GM19240 (cell line): Measurements from ENCODE around the gene MSANTD7.
"Not testable (repeated sequence)": the region's sequence is repeated elsewhere in the genome, so short reads cannot be mapped to it uniquely, and the experiment has no call there.

ENCODE experiments used
- DNase-seq: peaks from one replicate; pipeline ENCODE4 v3.0.0; 2011; ENCODE audit warnings: low spot score; ENCODE audit not compliant: insufficient read length

The MSANTD7 gene, protein sequence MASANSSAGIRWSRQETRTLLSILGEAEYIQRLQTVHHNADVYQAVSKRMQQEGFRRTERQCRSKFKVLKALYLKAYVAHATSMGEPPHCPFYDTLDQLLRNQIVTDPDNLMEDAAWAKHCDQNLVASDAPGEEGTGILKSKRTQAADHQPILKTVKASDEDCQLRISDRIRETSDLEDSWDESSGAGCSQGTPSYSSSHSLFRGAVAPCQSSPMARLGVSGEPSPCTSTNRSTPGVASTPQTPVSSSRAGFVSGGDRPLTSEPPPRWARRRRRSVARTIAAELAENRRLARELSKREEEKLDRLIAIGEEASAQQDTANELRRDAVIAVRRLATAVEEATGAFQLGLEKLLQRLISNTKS

DNA sequence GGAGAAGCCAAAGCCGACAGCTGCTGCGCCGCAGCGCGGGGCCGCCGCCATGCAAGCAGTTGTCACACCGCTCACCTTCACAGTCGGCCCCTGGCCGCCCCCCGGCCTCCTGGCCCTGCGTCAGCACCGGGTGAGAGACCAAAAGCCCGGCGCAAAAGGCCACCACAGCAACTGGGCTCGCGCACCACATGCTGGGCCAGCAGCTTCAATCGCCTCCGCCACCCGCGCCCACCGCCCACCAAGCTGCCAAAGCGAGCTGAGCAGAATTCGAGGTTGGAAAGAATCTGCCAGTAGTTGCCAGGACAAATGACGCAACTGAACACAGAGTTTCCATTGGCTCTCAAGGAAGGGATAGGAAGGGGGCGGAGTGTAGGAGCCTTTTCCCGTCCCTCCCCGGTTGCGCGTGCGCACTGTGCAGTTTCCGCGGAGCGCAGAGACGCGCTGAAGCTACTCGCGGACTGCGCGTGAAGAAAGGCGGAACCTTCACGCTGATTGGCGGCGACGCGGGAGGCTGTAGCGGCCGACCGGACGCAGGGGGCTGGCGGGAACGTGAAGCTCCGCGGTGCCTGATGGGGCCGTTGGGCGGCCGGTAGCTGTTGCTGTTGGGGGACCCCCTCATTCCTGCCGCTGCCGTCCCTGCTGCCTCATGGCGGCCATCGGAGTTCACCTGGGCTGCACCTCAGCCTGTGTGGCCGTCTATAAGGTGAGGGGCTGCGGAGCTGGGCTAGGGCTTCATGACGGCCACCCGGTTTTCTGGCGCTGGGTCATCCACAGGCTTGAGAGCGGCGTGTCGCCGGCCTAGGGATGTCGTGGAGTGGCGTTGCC is at the start of gene MSANTD7, which contains the start of the genes CDNF and HSPA14:
TSS of gene MSANTD7 (plus strand) at position 550 of the 825 bp plus-strand sequence. CDS start 3,979 bp downstream, outside the sequence.
TSS of gene CDNF (minus strand) at position 281 of the 825 bp plus-strand sequence. CDS start at position 190, 91 bp downstream.
TSS of gene HSPA14 (plus strand) at position 550 of the 825 bp plus-strand sequence. CDS start at position 647, 97 bp downstream.
- DNase-seq = peak; percentile 87

DNA sequence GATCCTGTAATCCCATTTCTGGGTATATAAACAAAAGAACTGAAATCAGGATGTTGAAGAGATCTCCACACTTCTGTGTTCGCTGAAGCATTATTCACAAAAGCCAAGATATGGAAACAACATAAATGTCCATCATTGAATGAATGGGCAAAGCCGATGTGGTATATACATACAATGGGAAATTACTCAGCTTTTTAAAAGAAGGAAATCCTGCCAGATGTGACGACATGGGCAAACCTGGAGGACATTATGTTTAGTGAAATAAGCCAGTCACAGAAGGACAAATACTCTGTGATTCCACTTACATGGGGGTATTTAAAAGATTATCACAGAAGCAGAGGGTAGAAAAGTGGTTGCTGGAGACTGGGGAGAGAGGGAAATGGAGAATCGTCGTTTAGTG is 39.5 kb upstream of the MSANTD7 start:
- no peak for DNase-seq

DNA sequence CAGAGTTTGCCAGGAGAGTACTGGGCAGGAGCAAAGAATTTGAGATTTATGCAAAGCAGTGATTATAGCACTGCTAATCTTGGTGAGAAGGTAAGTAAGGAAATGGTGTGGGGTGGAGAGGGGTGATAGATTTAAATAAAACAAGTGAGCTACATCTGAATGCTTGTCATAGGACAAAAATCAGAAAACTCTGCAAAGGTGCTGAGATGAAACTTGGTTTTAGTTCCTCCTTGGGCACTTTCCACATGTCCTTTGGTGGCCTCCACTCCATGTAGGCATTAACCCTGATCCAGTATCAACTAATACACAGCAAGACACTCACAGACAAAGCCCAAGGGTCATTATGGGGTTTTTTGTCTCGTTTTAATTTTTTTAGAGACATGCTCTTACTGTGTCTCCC is 37.7 kb upstream of the MSANTD7 start:
- no peak for DNase-seq

DNA sequence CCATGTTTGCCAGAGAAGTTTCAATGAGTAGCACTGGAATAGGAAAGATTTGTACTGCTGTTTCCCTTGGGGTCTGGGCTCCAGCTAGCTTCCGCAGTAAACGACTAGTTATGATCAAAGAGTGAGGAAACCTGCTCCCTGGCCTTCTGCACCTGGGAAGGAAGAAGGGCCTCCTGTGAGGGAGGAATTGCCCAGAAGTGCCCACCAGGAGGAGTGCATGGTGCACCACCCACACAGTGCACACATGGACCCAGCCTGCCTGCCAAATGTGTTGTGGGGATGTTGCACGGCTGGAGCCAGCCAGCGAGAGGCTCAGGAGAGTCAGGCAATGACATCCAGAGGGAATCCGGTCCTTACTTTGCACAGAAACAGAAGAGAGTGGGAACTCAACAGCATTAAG is 36.4 kb upstream of the MSANTD7 start:
- no peak for DNase-seq

DNA sequence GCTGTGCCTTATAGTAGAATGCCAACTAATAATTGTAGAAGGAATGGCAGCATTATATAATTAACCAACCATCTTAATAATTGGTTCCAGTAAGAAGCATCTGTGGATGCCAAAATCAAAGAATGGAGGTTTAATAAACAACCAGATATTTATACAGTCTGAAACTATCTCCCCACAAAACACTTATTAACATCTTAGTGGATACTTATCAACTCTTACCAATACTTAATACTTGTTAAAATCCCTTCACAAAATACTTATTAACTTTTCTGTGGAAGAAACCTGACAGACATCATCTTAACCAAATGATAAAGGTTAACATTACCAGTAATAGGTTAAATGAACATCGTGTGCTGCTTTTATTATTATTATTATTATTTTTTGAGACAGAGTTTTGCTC is 34.3 kb upstream of the MSANTD7 start:
- no peak for DNase-seq

DNA sequence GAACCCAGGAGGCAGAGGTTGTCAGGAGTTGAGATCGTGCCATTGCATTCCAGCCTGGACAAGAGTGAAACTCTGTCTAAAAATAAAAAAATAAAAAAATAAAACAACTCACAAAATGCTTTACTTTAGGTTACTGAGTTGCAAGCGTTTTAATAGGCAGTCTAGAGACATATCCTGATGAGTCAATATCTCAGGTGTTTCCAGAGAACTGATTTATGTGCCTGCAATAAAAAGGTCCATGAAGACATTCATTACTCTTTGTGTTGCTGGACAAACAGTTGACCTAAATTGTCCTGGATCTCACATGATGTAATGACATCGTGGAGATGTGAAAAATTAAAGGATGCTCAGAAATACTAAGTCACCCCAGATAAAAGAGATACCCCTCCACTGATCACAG is 31.8 kb upstream of the MSANTD7 start:
- no peak for DNase-seq

DNA sequence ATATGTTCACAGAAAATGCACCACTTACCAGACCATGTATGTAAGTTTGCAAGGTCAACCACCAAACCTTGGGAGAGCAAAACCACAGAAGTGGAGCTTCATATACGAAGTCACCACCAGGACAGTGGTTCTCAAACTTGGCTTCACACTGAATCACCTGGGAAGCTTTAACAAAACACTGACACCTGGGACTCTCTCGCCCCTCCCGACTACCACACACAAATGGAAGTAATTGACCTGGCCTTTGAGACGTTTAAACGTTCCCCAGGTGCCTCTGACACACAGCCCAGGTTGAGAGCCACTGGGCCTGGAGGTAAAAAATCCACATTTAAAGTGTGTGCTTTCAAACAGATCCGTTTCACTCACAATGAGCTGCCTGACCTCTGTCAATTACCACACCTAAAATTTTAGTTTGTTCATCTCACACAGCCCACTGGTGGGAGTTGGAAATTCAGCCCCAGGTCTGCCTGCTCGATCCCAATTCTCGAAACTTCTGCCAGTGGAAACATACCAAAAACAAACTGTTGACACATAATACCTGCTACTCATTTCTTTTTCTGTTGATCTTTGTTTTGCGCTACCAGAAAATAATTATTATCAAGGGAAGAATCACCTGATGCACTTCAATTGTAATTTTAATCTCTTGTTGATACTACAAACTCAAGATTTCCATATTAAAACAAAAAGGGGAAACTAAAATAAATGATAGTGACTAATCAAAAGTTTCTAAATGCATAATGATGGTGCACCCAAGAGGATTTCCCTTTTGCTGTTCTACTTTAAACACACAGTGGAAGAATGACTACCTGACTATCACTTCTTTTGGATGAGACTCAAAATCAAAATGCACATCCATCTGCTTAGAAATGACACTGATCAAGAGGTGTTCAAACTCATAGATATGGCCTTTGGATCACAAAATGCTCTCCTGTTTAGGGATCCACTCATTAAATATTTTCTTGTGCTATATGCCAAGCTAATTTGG is 26.8 kb upstream of the MSANTD7 start:
- DNase-seq = no peak

DNA sequence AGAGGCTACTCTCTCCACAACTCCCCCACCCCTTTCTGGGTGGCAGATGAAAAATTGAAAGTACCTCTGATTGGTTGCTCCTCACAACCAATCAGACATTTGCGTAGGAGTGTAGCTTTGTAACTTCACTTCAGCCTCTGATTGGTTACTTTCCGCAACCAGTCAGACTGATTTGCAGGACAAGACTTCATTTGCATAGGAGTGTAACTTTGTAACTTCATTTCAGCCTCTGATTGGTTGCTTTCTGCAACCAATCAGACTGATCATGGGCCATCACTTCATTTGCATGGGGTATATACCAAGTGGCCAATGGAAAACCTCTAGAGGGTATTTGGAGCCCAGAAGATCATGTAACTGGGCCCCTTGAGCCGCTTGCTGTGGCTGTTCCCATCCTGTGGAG is 25.8 kb upstream of the MSANTD7 start:
- DNase-seq = no peak

DNA sequence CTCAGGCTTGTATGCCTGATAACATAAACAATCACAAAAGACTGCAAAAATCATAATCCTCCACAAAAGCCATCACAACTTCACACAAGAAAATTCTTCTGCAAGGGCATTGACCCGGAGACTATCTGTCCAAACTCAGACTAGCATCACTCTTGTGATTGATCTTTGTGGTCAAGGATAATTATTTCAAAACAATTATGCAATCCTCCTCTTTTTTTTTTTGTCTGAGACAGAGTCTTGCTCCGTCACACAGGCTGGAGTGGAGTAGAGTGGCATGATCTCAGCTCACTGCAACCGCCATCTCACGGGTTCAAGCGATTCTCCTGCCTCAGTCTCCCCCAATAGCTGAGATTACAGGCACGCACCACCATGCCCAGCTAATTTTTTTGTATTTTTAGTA is 22.4 kb upstream of the MSANTD7 start:
- no peak for DNase-seq

DNA sequence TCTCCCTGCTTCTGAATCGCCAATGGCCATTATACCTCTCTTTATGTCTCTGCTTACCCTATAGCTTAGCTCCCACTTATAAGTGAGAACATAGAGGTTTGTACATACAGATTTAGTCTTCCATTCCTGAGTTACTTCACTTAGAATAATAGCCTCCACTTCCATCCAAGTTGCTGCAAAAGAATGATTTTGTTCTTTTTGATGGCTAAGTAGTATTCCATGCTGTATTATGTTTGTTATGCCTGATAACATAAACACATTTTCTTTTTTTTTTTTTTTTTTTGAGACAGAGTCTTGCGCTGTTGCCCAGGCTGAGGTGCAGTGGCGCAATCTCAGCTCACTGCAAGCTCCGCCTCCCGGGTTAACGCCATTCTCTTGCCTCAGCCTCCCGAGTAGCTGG is 21.4 kb upstream of the MSANTD7 start:
- DNase-seq = not testable (repeated sequence)

DNA sequence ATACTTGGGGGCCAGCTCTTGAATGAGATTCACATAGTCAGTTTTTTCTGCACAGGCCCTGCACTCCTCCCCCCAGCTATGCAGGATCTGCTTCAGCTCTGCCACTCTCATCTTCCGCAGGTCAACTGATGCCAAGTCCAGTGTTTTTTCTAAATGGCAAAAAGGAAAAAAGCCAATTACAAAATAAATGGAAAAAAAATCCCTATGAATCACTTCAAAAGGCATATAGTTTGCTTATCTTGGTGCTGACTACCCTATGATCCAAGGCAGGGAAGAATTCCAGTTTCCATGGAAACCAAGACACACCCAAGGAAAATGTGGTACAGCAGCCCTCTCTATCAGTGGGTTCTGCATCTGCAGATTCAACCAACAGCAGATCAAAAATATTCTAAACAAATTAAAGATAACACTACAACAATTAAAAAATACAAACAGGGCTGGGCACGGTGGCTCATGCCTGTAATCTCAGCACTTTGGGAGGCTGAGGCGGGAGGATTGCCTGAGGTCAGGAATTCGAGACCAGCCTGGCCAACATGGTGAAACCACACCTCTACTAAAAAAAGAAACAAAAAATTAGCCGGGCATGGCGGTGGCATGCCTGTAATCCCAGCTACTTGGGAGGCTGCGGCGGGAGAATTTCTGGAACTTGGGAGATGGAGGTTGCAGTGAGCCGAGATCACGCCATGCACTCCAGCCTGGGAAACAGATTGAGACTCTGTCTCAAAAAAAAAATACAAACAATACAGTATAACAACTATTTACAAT is 17.9 kb upstream of the MSANTD7 start:
- no peak for DNase-seq

DNA sequence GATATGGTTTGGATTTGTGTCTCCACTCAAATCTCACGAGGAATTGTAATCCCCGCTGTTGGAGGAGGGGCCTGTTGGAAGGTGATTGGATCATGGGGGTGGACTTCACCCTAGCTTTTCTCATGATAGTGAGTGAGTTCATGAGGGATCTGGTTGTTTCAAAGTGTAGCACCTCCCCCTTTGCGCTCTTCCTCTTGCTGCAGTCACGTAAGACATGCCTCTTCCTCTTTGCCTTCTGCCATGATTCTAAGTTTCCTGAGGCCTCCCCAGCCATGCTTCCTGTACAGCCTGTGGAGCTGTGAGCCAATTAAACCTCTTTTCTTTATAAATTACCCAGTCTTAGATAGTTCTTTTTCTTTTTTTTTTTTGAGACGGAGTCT is 17.3 kb upstream of the MSANTD7 start:
- DNase-seq = no peak

DNA sequence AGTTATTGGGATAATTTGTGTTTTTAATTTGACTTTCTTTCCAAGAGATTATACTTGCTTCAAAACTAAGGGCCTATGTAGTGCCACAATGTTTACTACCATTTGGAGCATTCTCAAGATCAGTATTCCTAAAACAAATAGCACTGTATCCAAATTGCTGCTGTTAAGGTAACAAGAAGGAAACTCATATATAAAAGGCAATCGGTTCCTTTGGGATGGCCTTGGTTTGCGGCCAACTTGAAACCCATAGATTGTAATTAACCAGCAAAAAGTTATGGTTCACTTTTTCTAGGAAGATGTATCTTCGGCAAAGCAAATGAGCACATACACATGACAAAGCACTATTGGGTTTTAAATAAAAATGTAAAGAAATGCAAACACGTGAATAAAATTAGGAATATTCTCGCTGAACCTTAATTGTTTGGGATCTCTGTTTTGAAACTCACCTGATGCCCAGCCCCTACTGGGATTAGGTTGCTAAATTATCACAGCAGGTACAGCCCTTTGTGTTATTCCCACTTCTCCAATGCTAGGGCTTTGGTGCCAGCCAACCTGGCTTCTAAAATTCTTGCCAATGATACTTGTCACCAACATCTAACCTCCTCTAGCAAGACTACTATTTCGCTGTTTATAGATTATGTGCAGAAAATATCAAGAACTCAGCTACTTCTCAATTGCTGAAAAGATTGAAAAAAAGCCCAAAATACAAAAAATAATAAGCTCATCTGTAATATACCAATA is 16.3 kb upstream of the MSANTD7 start:
- no peak for DNase-seq

DNA sequence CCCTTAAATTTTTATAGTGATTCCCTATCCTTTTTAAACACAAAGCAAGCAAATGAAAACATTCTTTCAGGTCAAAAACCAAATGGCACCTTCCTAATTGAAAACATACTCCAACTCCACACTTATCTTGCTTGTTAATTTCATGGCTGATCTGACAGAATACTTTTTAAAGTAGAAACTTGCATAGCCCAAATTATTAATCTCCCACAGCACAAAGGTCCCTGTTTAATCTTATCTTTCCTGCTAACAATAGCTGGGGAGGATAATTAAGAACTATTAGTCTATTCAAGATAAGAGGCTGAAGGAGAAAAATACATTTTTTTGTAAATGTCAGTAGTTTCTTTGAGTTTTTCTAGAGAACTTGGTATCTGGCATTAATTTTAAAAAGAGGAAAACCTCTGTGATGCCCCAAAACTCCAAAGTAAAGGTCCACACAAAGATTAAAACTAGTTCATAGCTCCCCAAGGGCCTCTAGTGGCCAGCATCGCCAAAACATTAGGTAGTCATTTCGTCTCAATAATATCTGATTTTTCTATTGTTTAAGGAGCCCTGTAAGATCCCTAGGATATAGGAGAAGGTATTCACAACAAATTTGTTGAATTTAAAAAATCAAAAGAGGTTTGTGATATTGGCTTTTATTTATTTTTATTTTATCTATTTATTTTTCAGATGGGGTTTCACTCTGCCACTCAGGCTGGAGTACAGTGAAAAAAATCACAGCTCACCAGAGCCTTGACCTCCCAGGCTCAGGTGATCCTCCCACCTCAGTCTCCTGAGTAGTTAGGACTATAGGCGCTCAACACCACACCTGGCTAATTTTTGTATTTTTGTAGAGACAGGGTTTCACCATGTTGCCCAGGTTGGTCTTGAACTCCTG is 15.0 kb upstream of the MSANTD7 start:
- DNase-seq = peak; percentile 38

DNA sequence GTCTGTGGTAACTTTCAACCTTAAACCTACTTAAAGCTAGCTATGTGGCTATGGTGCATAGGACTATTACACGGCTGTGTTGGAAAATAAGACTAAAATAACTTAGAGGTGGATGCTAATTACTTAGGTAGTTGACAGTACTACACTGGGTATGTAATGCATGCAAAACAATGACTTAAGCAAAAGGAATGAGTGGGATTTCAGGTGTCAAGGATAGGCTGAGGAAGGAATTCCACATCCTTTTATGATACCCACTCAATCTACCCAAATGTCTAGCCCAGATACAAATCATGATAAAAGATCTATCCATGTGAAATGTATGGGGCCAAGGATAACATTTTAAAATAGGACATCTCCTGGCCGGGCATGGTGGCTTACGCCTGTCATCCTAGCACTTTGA is 14.1 kb upstream of the MSANTD7 start:
- DNase-seq = no peak

DNA sequence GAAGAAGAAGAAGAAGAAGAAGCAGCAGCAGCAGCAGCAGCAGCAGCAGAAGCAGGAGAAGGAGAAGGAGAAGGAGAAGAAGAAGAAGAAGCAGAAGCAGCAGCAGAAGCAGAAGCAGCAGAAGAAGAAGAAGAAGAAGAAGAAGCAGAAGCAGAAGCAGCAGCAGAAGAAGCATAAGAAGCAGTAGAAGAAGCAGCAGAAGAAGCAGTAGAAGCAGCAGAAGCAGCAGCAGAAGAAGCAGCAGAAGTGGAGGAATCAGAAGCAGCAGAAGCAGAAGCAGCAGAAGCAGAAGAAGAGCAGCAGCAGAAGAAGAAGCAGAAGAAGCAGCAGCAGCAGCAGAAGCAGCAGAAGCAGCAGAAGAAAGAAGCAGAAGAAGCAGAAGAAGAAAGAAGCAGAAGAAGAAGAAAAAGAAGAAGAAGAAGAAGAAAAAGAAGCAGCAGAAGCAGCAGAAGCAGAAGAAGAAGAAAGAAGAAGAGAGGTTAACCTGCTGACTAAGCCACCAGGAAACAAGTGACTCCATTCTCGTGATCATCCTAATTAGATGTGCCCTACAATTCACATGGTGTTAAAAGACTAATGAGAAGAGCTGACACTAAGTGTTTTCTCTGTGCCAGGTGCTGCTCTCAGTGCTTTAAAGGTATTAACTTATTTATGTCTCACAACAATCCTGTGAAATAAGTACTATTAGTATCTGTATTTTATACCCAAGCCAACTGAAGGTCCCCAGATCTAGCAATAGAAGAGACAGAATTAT is 11.9 kb upstream of the MSANTD7 start:
- DNase-seq = no peak

DNA sequence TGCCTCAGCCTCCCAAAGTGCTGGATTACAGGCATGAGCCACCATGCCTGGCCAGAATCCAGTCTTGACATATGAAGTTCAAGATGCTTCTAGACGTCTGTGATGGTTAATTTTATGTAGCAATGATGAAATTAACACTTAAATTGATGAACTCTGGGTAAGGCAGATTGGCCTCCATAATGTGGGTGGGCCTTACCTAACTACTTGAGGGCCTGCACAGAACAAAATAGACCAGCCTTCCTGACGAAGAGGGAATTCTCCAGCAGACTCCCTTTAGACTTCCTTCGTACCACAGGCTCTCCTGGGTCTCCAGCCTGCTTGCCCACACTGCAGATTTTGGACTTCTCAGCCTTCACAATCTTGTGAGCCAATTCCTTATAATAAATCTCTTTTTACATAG is 5.0 kb upstream of the MSANTD7 start:
- DNase-seq = no peak

DNA sequence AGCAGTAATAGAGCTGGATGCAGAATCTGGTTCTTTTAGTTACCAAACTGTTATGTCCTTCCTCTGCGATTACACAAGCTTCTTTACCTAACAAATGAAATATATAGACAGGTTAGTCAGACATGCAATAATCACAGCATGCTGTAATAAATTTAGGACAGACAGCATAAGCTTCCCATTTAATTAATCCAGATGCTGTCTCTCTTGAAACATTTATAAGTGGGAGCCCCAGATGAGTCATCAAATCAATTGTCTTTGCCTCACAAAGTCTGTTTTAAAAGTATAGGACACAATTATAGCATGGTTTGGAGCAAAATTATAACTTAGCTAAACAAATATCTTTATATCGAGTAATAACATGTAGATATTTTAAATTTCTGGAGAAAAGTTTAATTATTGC is 1.9 kb upstream of the MSANTD7 start:
- DNase-seq = no peak
